Chondrocyte (in vitro differentiated cells): Measurements from ENCODE around the gene CACNA1C. TPM values are rescaled to one million over a fixed set of nuclear protein-coding genes. Genes with fewer than 3 reads are reported as not detected.
A peak's percentile ranks its signal among the peaks of the same experiment; 100 is the strongest.

ENCODE experiments used
- DNase-seq: peaks from one replicate; pipeline ENCODE4 v3.0.0; 2021; ENCODE audit warnings: mixed read lengths, low spot score
- H3K27ac Mint-ChIP-seq: one replicate; pipeline ENCODE4 v1.8.0; 2021; ENCODE audit warnings: mild to moderate bottlenecking, moderate library complexity, mixed read lengths; ENCODE audit not compliant: unreplicated experiment
- H3K27me3 Mint-ChIP-seq: 2 replicates; pipeline ENCODE4 v1.8.0; 2021; ENCODE audit warnings: low read depth, mixed read lengths
- H3K36me3 Mint-ChIP-seq: 2 replicates; pipeline ENCODE4 v1.8.0; 2021; ENCODE audit warnings: low read depth, mixed read lengths
- H3K4me1 Mint-ChIP-seq: 2 replicates; pipeline ENCODE4 v1.8.0; 2021; ENCODE audit warnings: low read depth, mild to moderate bottlenecking, mixed read lengths
- H3K4me3 Mint-ChIP-seq: one replicate; pipeline ENCODE4 v1.8.0; 2021; ENCODE audit warnings: mild to moderate bottlenecking, moderate library complexity, mixed read lengths; ENCODE audit not compliant: unreplicated experiment
- H3K9me3 Mint-ChIP-seq: 2 replicates; pipeline ENCODE4 v1.8.0; 2021; ENCODE audit warnings: low read depth, mixed read lengths
- CTCF ChIP-seq: fragments of 200-600 bp; sonication (generic); IDR thresholded peaks from 2 replicates; pipeline ENCODE4 v1.5.0; 2021; ENCODE audit warnings: antibody characterized with exemption, mild to moderate bottlenecking, moderate library complexity
- total RNA-seq: library from RNA; stranded (reverse); gene quantifications from 3 replicates; pipeline ENCODE4 v1.2.1, GENCODE V29; 2021

CACNA1C gene
- total RNA-seq, 1 donor from 2014 or later, result 27.0 TPM

GRCh38 chr12:2636741-2637340, 584.1 kb downstream of the CACNA1C start:
- Mint-ChIP-seq H3K9me3 (peaks cover 4% of the 10 kb centered on the region), H3K4me1 (peaks cover 49% of the 10 kb centered on the region), H3K4me3 (no peak overlapping the region), H3K36me3 (peaks cover 17% of the 10 kb centered on the region), H3K27ac (peak overlapping the region; percentile 81), H3K27me3 (no peaks in the 10 kb centered on the region)
- TF ChIP-seq CTCF, result no peak
- no peak for DNase-seq

- Mint-ChIP-seq H3K27ac (peak overlapping the region; percentile 81), H3K4me1 (peaks cover 44% of the 10 kb centered on the region), H3K9me3 (peaks cover 4% of the 10 kb centered on the region), H3K36me3 (peaks cover 17% of the 10 kb centered on the region), H3K27me3 (no peaks in the 10 kb centered on the region), H3K4me3 (no peak overlapping the region)
- no peak for TF ChIP-seq CTCF
- DNase-seq, result no peak
Observed at GRCh38 chr12:2637371-2637770, 584.6 kb downstream of the CACNA1C start.

GRCh38 chr12:2638273-2639019, 585.7 kb downstream of the CACNA1C start:
- no peaks in the 10 kb centered on the region for H3K27me3 Mint-ChIP-seq
- H3K9me3 Mint-ChIP-seq, result peaks cover 4% of the 10 kb centered on the region
- no peak for TF ChIP-seq CTCF
- H3K27ac Mint-ChIP-seq, result no peak overlapping the region
- H3K4me1 Mint-ChIP-seq, result peaks cover 38% of the 10 kb centered on the region
- no peak for DNase-seq
- peaks cover 22% of the 10 kb centered on the region for H3K36me3 Mint-ChIP-seq
- no peak overlapping the region for H3K4me3 Mint-ChIP-seq

GRCh38 chr12:2639020-2639298, 586.2 kb downstream of the CACNA1C start:
- Mint-ChIP-seq H3K27ac (no peak overlapping the region), H3K36me3 (peaks cover 24% of the 10 kb centered on the region), H3K9me3 (peaks cover 4% of the 10 kb centered on the region), H3K4me3 (no peak overlapping the region), H3K27me3 (no peaks in the 10 kb centered on the region), H3K4me1 (peaks cover 38% of the 10 kb centered on the region)
- TF ChIP-seq CTCF, result no peak
- DNase-seq, result no peak

- Mint-ChIP-seq H3K9me3 (no peaks in the 10 kb centered on the region), H3K36me3 (peaks cover 15% of the 10 kb centered on the region), H3K27ac (peak overlapping the region; percentile 92), H3K4me1 (peaks cover 38% of the 10 kb centered on the region), H3K27me3 (no peaks in the 10 kb centered on the region), H3K4me3 (no peak overlapping the region)
- TF ChIP-seq CTCF, result no peak
- no peak for DNase-seq
Observed at GRCh38 chr12:2640281-2640680, 587.5 kb downstream of the CACNA1C start.
